NCI-H69 (cell line): Measurements from ENCODE around the gene POLR3C.
"Not testable (repeated sequence)": the region's sequence is repeated elsewhere in the genome, so short reads cannot be mapped to it uniquely, and the experiment has no call there.

Experiments used
- DNase-seq: peaks from one replicate; lab custom pipeline; 2025; lab: John Stamatoyannopoulos, UW

The POLR3C gene

GRCh38 chr1:145823565-145824498, at the start of gene POLR3C, which contains the start of gene RNF115:
TSS of gene POLR3C (plus strand) at chr1:145824200. CDS start at chr1:145825777, 1,577 bp downstream.
TSS of gene RNF115 (minus strand) at chr1:145824095. CDS start at chr1:145823873, 222 bp downstream.
- DNase-seq = peak; percentile 98

GRCh38 chr1:145777357-145778145, 46.4 kb upstream of the POLR3C start:
- no peak for DNase-seq

- DNase-seq = no peak
Observed at GRCh38 chr1:145778146-145778540, 45.9 kb upstream of the POLR3C start.

- no peak for DNase-seq
Observed at GRCh38 chr1:145782272-145783099, 41.5 kb upstream of the POLR3C start.

GRCh38 chr1:145784409-145784808, 39.6 kb upstream of the POLR3C start:
- DNase-seq = no peak

GRCh38 chr1:145785547-145785946, 38.5 kb upstream of the POLR3C start:
- DNase-seq = no peak

- no peak for DNase-seq
Observed at GRCh38 chr1:145786271-145786670, 37.7 kb upstream of the POLR3C start.

GRCh38 chr1:145788580-145788979, 35.4 kb upstream of the POLR3C start:
- no peak for DNase-seq

GRCh38 chr1:145791860-145792259, 32.1 kb upstream of the POLR3C start:
- not testable (repeated sequence) for DNase-seq

GRCh38 chr1:145792484-145792883, 31.5 kb upstream of the POLR3C start:
- DNase-seq = no peak

GRCh38 chr1:145795257-145795881, 28.6 kb upstream of the POLR3C start:
- DNase-seq = no peak

- DNase-seq = no peak
Observed at GRCh38 chr1:145796753-145797152, 27.2 kb upstream of the POLR3C start.

GRCh38 chr1:145799806-145800205, 24.2 kb upstream of the POLR3C start:
- DNase-seq = no peak

GRCh38 chr1:145804235-145805045, 19.6 kb upstream of the POLR3C start:
- DNase-seq = no peak

GRCh38 chr1:145805057-145805456, 18.9 kb upstream of the POLR3C start:
- DNase-seq = no peak

- DNase-seq = no peak
Observed at GRCh38 chr1:145806408-145806807, 17.6 kb upstream of the POLR3C start.

- DNase-seq = no peak
Observed at GRCh38 chr1:145806844-145807243, 17.2 kb upstream of the POLR3C start.

- DNase-seq = not testable (repeated sequence)
Observed at GRCh38 chr1:145812977-145813810, 10.8 kb upstream of the POLR3C start.

GRCh38 chr1:145818095-145818494, 5.9 kb upstream of the POLR3C start:
- not testable (repeated sequence) for DNase-seq
